Superior temporal gyrus (tissue), 1 donor: ENCODE results near the gene NOTCH2NLA.
"Not testable (repeated sequence)": the region's sequence is repeated elsewhere in the genome, so short reads cannot be mapped to it uniquely, and the experiment has no call there.

Source experiments
- DNase-seq: peaks from one replicate; pipeline ENCODE4 v3.0.0-alpha.2; 2016; ENCODE audit errors: extremely low spot score

The NOTCH2NLA gene

GRCh38 chr1:146167273-146167672, 61.5 kb downstream of the NOTCH2NLA start:
- not testable (repeated sequence) for DNase-seq

GRCh38 chr1:146144465-146144864, 84.4 kb downstream of the NOTCH2NLA start, which contains the start of gene NBPF10:
NBPF10 (minus strand) TSS chr1:146144804; CDS start chr1:146144769, 35 bp downstream.
- not testable (repeated sequence) for DNase-seq
